HG02678 (cell line): ENCODE measurements around the gene RBM20.
A peak's percentile ranks its signal among the peaks of the same experiment; 100 is the strongest.
"Not testable (repeated sequence)": the region's sequence is repeated elsewhere in the genome, so short reads cannot be mapped to it uniquely, and the experiment has no call there.

Experiments used
- ATAC-seq: cut with Tn5 transposase; IDR thresholded peaks from one replicate; pipeline ENCODE4 v1.9.1; 2021; ENCODE audit warnings: mild to moderate bottlenecking, moderate library complexity; ENCODE audit not compliant: unreplicated experiment

Gene RBM20

GRCh38 chr10:110647136-110647430, 2.9 kb downstream of the RBM20 start:
- no peak for ATAC-seq

- ATAC-seq = no peak
Measured at GRCh38 chr10:110648692-110649346, 4.7 kb downstream of the RBM20 start.

- ATAC-seq = no peak
Measured at GRCh38 chr10:110649347-110650264, 5.5 kb downstream of the RBM20 start.

- no peak for ATAC-seq
Measured at GRCh38 chr10:110650265-110650668, 6.1 kb downstream of the RBM20 start.

- peak; percentile 82 for ATAC-seq
Measured at GRCh38 chr10:110651044-110651958, 7.2 kb downstream of the RBM20 start.

GRCh38 chr10:110652475-110653118, 8.5 kb downstream of the RBM20 start:
- no peak for ATAC-seq

- no peak for ATAC-seq
Measured at GRCh38 chr10:110655320-110655719, 11.2 kb downstream of the RBM20 start.

GRCh38 chr10:110656612-110657011, 12.5 kb downstream of the RBM20 start:
- ATAC-seq = no peak

GRCh38 chr10:110657973-110658691, 14.0 kb downstream of the RBM20 start:
- no peak for ATAC-seq

GRCh38 chr10:110659558-110659957, 15.4 kb downstream of the RBM20 start:
- no peak for ATAC-seq

GRCh38 chr10:110660289-110660688, 16.2 kb downstream of the RBM20 start:
- ATAC-seq = not testable (repeated sequence)

GRCh38 chr10:110661292-110661691, 17.2 kb downstream of the RBM20 start:
- no peak for ATAC-seq

GRCh38 chr10:110664483-110665420, 20.6 kb downstream of the RBM20 start:
- ATAC-seq = no peak

GRCh38 chr10:110666259-110666658, 22.1 kb downstream of the RBM20 start:
- ATAC-seq = not testable (repeated sequence)

- no peak for ATAC-seq
Measured at GRCh38 chr10:110666673-110667072, 22.5 kb downstream of the RBM20 start.

- no peak for ATAC-seq
Measured at GRCh38 chr10:110667620-110668343, 23.6 kb downstream of the RBM20 start.

GRCh38 chr10:110668443-110668842, 24.3 kb downstream of the RBM20 start:
- no peak for ATAC-seq

- no peak for ATAC-seq
Measured at GRCh38 chr10:110670335-110670734, 26.2 kb downstream of the RBM20 start.
